ENCODE data around the gene ATXN7L2.

DNA sequence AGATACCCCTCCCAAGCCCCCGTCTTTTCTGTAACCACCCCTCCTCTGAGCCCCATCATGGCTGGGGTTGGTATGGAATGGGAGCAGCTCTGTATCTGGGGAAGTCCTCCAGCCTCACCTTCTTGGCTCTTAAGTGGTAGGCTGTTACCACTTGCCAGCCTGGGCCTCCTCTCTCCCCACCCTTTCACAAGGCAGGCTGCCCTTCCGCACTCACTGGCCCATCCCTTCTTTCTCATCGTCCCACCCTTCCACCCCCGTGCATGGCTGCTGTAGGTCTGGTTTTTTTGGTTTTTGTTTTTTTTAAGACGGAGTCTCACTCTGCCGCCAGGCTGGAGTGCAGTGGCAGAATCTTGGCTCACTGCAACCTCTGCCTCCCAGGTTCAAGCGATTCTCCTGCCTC is 15.4 kb downstream of the ATXN7L2 start:
- TF ChIP-seq, protein P1, sequence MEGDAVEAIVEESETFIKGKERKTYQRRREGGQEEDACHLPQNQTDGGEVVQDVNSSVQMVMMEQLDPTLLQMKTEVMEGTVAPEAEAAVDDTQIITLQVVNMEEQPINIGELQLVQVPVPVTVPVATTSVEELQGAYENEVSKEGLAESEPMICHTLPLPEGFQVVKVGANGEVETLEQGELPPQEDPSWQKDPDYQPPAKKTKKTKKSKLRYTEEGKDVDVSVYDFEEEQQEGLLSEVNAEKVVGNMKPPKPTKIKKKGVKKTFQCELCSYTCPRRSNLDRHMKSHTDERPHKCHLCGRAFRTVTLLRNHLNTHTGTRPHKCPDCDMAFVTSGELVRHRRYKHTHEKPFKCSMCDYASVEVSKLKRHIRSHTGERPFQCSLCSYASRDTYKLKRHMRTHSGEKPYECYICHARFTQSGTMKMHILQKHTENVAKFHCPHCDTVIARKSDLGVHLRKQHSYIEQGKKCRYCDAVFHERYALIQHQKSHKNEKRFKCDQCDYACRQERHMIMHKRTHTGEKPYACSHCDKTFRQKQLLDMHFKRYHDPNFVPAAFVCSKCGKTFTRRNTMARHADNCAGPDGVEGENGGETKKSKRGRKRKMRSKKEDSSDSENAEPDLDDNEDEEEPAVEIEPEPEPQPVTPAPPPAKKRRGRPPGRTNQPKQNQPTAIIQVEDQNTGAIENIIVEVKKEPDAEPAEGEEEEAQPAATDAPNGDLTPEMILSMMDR (IDR thresholded peaks at IDR 0.05; ENCODE audit: poor library complexity), result no peak
- no peak for TF ChIP-seq EZH2 (IDR thresholded peaks at IDR 0.05; ENCODE audit: borderline replicate concordance)

Measured in hepatocyte (in vitro differentiated cells).